ENCODE results near the gene GNB1.

DNA sequence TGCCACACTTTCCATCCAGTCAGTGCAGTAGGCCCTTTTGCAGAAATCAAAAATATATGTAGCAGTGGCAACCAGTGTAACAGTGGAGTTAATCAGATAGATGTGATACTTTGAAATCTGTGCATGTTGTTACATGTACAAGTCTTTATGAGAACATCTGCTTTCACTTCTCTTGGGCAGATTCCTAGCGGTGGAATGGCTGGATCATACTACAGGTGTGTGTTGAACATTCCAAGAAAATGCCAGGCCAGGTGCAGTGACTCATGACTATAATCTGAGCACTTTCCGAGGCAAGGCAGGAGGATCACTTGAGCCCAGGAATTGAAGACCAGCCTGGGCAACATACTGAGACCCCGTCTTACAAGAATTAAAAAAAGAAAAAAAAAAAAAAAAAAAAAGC, 55.3 kb downstream of the GNB1 start:
- TF ChIP-seq, protein P1, sequence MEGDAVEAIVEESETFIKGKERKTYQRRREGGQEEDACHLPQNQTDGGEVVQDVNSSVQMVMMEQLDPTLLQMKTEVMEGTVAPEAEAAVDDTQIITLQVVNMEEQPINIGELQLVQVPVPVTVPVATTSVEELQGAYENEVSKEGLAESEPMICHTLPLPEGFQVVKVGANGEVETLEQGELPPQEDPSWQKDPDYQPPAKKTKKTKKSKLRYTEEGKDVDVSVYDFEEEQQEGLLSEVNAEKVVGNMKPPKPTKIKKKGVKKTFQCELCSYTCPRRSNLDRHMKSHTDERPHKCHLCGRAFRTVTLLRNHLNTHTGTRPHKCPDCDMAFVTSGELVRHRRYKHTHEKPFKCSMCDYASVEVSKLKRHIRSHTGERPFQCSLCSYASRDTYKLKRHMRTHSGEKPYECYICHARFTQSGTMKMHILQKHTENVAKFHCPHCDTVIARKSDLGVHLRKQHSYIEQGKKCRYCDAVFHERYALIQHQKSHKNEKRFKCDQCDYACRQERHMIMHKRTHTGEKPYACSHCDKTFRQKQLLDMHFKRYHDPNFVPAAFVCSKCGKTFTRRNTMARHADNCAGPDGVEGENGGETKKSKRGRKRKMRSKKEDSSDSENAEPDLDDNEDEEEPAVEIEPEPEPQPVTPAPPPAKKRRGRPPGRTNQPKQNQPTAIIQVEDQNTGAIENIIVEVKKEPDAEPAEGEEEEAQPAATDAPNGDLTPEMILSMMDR (IDR thresholded peaks at IDR 0.05; ENCODE audit: low read depth, low read length, poor library complexity, severe bottlenecking): no peak
- TF ChIP-seq EZH2phosphoT487 (IDR thresholded peaks at IDR 0.05; ENCODE audit: borderline replicate concordance, low read length): no peak

Data from DOHH2 (cell line).